Stimulated activated naive B cell treated with anti-CD40 and anti-IgM and Interleukin-4, amounts not matched to agents 10 μg/mL and 1 μg/mL and 100 μg/mL, for 72 hours (primary cell): ENCODE results near the gene LCE1F.

Experiments used
- ATAC-seq, 2 donors: fragments of 150-1000 bp; cut with Tn5 transposase; replicated peaks; 2 replicates each; pipeline ENCODE4 v1.10.0; 2021; ENCODE audit warnings: moderate library complexity in 1 of 2
- DNase-seq: peaks from one replicate; pipeline ENCODE4 v3.0.0; 2021
- H3K27ac Mint-ChIP-seq: one replicate; pipeline ENCODE4 v1.8.0; 2022; ENCODE audit warnings: mild to moderate bottlenecking, mixed read lengths
- H3K27me3 Mint-ChIP-seq, 2 donors: one replicate each; pipeline ENCODE4 v1.8.0; 2022; ENCODE audit warnings: mixed read lengths in 2 of 2
- H3K36me3 Mint-ChIP-seq, 2 donors: one replicate each; pipeline ENCODE4 v1.8.0; 2022; ENCODE audit warnings: mixed read lengths in 2 of 2, mild to moderate bottlenecking in 1 of 2
- H3K4me1 Mint-ChIP-seq, 2 donors: one replicate each; pipeline ENCODE4 v1.8.0; 2022; ENCODE audit warnings: mixed read lengths in 2 of 2, mild to moderate bottlenecking in 1 of 2
- H3K4me3 Mint-ChIP-seq, 2 donors: one replicate each; pipeline ENCODE4 v1.8.0; 2022; ENCODE audit warnings: mild to moderate bottlenecking in 2 of 2, mixed read lengths in 2 of 2, moderate library complexity in 1 of 2
- H3K9me3 Mint-ChIP-seq, 2 donors: one replicate each; pipeline ENCODE4 v1.8.0; 2022; ENCODE audit warnings: mixed read lengths in 2 of 2, mild to moderate bottlenecking in 1 of 2

The LCE1F gene

GRCh38 chr1:152774875-152775274, at the start of gene LCE1F:
LCE1F (plus strand) TSS chr1:152775140; CDS start chr1:152776372, 1,232 bp downstream.
- DNase-seq = no peak
- Mint-ChIP-seq H3K27me3 (peaks cover 10 to 22% of the 10 kb centered on the region in 2 donors), H3K4me3 (no peak within 1 kb of the TSS), H3K36me3 (no peaks in the 10 kb centered on the region), H3K27ac (no peak within 1 kb of the TSS), H3K9me3 (peaks cover 4% of the 10 kb centered on the region in 2 donors), H3K4me1 (no peaks in the 10 kb centered on the region)
- ATAC-seq = no peak

- Mint-ChIP-seq H3K27me3 (peaks cover 0 to 4% of the 10 kb centered on the region in 2 donors), H3K4me1 (no peaks in the 10 kb centered on the region), H3K4me3 (no peak overlapping the region), H3K9me3 (no peaks in the 10 kb centered on the region), H3K27ac (no peak overlapping the region), H3K36me3 (no peaks in the 10 kb centered on the region)
- no peak for ATAC-seq
- no peak for DNase-seq
Measured at GRCh38 chr1:152725261-152725660, 49.7 kb upstream of the LCE1F start.

- no peaks in the 10 kb centered on the region for H3K9me3 Mint-ChIP-seq
- no peaks in the 10 kb centered on the region for H3K36me3 Mint-ChIP-seq
- ATAC-seq (no peak), DNase-seq (no peak)
- H3K4me1 Mint-ChIP-seq = no peaks in the 10 kb centered on the region
- H3K27ac Mint-ChIP-seq = no peak overlapping the region
- no peak overlapping the region for H3K4me3 Mint-ChIP-seq
- peaks cover 0 to 4% of the 10 kb centered on the region in 2 donors for H3K27me3 Mint-ChIP-seq
Measured at GRCh38 chr1:152728986-152729385, 46.0 kb upstream of the LCE1F start.

- Mint-ChIP-seq H3K9me3 (no peaks in the 10 kb centered on the region), H3K4me3 (no peak overlapping the region), H3K4me1 (no peaks in the 10 kb centered on the region), H3K27me3 (peaks cover 22 to 32% of the 10 kb centered on the region in 2 donors), H3K36me3 (no peaks in the 10 kb centered on the region), H3K27ac (no peak overlapping the region)
- no peak for ATAC-seq
- DNase-seq = no peak
Measured at GRCh38 chr1:152735648-152736047, 39.3 kb upstream of the LCE1F start.

GRCh38 chr1:152737997-152738396, 36.9 kb upstream of the LCE1F start:
- Mint-ChIP-seq H3K4me3 (no peak overlapping the region), H3K27me3 (peaks cover 26 to 32% of the 10 kb centered on the region in 2 donors), H3K27ac (no peak overlapping the region), H3K36me3 (no peaks in the 10 kb centered on the region), H3K9me3 (no peaks in the 10 kb centered on the region), H3K4me1 (no peaks in the 10 kb centered on the region)
- DNase-seq (no peak), ATAC-seq (no peak)

- Mint-ChIP-seq H3K4me1 (no peaks in the 10 kb centered on the region), H3K27me3 (peaks cover 32 to 35% of the 10 kb centered on the region in 2 donors), H3K36me3 (no peaks in the 10 kb centered on the region), H3K27ac (no peak overlapping the region), H3K4me3 (no peak overlapping the region), H3K9me3 (no peaks in the 10 kb centered on the region)
- DNase-seq (no peak), ATAC-seq (no peak)
Measured at GRCh38 chr1:152739841-152740240, 35.1 kb upstream of the LCE1F start.

- Mint-ChIP-seq H3K4me3 (no peak overlapping the region), H3K27me3 (peaks cover 20 to 26% of the 10 kb centered on the region in 2 donors), H3K4me1 (no peaks in the 10 kb centered on the region), H3K27ac (no peak overlapping the region), H3K9me3 (no peaks in the 10 kb centered on the region), H3K36me3 (no peaks in the 10 kb centered on the region)
- no peak for ATAC-seq
- no peak for DNase-seq
Measured at GRCh38 chr1:152741656-152742055, 33.3 kb upstream of the LCE1F start.

- Mint-ChIP-seq H3K4me3 (no peak overlapping the region), H3K27me3 (peaks cover 10 to 18% of the 10 kb centered on the region in 2 donors), H3K9me3 (no peaks in the 10 kb centered on the region)
Measured at GRCh38 chr1:152743371-152744145, 31.4 kb upstream of the LCE1F start.

GRCh38 chr1:152745289-152745704, 29.6 kb upstream of the LCE1F start:
- H3K9me3 Mint-ChIP-seq = no peaks in the 10 kb centered on the region

More at GRCh38 chr1:152743371-152744145, 31.4 kb upstream of the LCE1F start:
- Mint-ChIP-seq H3K4me1 (no peaks in the 10 kb centered on the region), H3K36me3 (no peaks in the 10 kb centered on the region), H3K27ac (no peak overlapping the region)
- ATAC-seq = no peak
- DNase-seq = no peak

GRCh38 chr1:152745765-152746444, 29.0 kb upstream of the LCE1F start:
- Mint-ChIP-seq H3K27ac (no peak overlapping the region), H3K9me3 (no peaks in the 10 kb centered on the region), H3K27me3 (peaks cover 25 to 29% of the 10 kb centered on the region in 2 donors), H3K4me1 (no peaks in the 10 kb centered on the region), H3K4me3 (no peak overlapping the region), H3K36me3 (no peaks in the 10 kb centered on the region)
- DNase-seq (no peak), ATAC-seq (no peak)

More at GRCh38 chr1:152745289-152745704, 29.6 kb upstream of the LCE1F start:
- Mint-ChIP-seq H3K36me3 (no peaks in the 10 kb centered on the region), H3K27me3 (peaks cover 22 to 23% of the 10 kb centered on the region in 2 donors), H3K4me3 (no peak overlapping the region), H3K27ac (no peak overlapping the region), H3K4me1 (no peaks in the 10 kb centered on the region)
- no peak for DNase-seq
- no peak for ATAC-seq

- H3K4me1 Mint-ChIP-seq = no peaks in the 10 kb centered on the region
- H3K4me3 Mint-ChIP-seq = no peak overlapping the region
- no peaks in the 10 kb centered on the region for H3K36me3 Mint-ChIP-seq
- H3K27ac Mint-ChIP-seq = no peak overlapping the region
- no peaks in the 10 kb centered on the region for H3K9me3 Mint-ChIP-seq
- no peak for DNase-seq
- no peak for ATAC-seq
- peaks cover 29 to 38% of the 10 kb centered on the region in 2 donors for H3K27me3 Mint-ChIP-seq
Measured at GRCh38 chr1:152747831-152748230, 27.1 kb upstream of the LCE1F start.

- no peak for ATAC-seq
- Mint-ChIP-seq H3K9me3 (no peaks in the 10 kb centered on the region), H3K27me3 (peaks cover 29 to 47% of the 10 kb centered on the region in 2 donors), H3K4me3 (no peak overlapping the region), H3K4me1 (no peaks in the 10 kb centered on the region), H3K36me3 (no peaks in the 10 kb centered on the region), H3K27ac (no peak overlapping the region)
- DNase-seq = no peak
Measured at GRCh38 chr1:152752225-152752624, 22.7 kb upstream of the LCE1F start.

GRCh38 chr1:152753586-152753985, 21.4 kb upstream of the LCE1F start:
- Mint-ChIP-seq H3K9me3 (no peaks in the 10 kb centered on the region), H3K27me3 (peaks cover 29 to 43% of the 10 kb centered on the region in 2 donors), H3K27ac (no peak overlapping the region), H3K4me3 (no peak overlapping the region), H3K4me1 (no peaks in the 10 kb centered on the region), H3K36me3 (no peaks in the 10 kb centered on the region)
- ATAC-seq = no peak
- no peak for DNase-seq

- DNase-seq (no peak), ATAC-seq (no peak)
- Mint-ChIP-seq H3K27ac (no peak overlapping the region), H3K4me1 (no peaks in the 10 kb centered on the region), H3K36me3 (no peaks in the 10 kb centered on the region), H3K9me3 (no peaks in the 10 kb centered on the region), H3K4me3 (no peak overlapping the region), H3K27me3 (peaks cover 29 to 30% of the 10 kb centered on the region in 2 donors)
Measured at GRCh38 chr1:152756872-152757271, 18.1 kb upstream of the LCE1F start.

- Mint-ChIP-seq H3K36me3 (no peaks in the 10 kb centered on the region), H3K9me3 (no peaks in the 10 kb centered on the region), H3K4me3 (no peak within 1 kb of the TSS), H3K27me3 (peaks cover 22 to 24% of the 10 kb centered on the region in 2 donors), H3K4me1 (no peaks in the 10 kb centered on the region), H3K27ac (no peak within 1 kb of the TSS)
- ATAC-seq (no peak), DNase-seq (no peak)
Measured at GRCh38 chr1:152757747-152758146, 17.2 kb upstream of the LCE1F start, which contains the start of gene KPRP. KPRP (plus strand) TSS chr1:152758025; CDS start chr1:152759589, 1,564 bp downstream.
